Kidney (tissue), 14 donors: ENCODE data around the gene ZNHIT2. TPM values are rescaled to one million over a fixed set of nuclear protein-coding genes. Genes with fewer than 3 reads are reported as not detected.

Source experiments
- DNase-seq, 5 donors: peaks; one replicate each; pipeline ENCODE4 v3.0.0-alpha.2; 2013 to 2020
- FAIRE-seq: peaks from 2 replicates; lab custom pipeline; 2012; peaks lifted over from hg19 to GRCh38; lab: Jason Lieb, UNC
- H3K27ac ChIP-seq, 2 donors: one replicate each; pipeline ENCODE4 v1.7.0; 2013; ENCODE audit warnings: low read depth in 2 of 2, low read length in 2 of 2, inconsistent platforms in 1 of 2
- H3K27me3 ChIP-seq: one replicate; pipeline ENCODE4 v1.7.1; 2013; ENCODE audit warnings: low read length, inconsistent platforms; ENCODE audit not compliant: control insufficient read depth, insufficient read depth
- H3K36me3 ChIP-seq, 3 donors: one replicate each; pipeline versions ENCODE4 v1.7.0 to v1.7.1; 2013; ENCODE audit warnings: low read length in 3 of 3, control low read depth in 1 of 3, inconsistent platforms in 1 of 3; ENCODE audit not compliant: insufficient read depth in 3 of 3, control insufficient read depth in 2 of 3
- H3K4me1 ChIP-seq, 3 donors: one replicate each; pipeline versions ENCODE4 v1.7.0 to v1.7.1; 2013; ENCODE audit warnings: low read length in 3 of 3, inconsistent platforms in 1 of 3, low read depth in 1 of 3; ENCODE audit not compliant: control insufficient read depth in 2 of 3, insufficient read depth in 2 of 3
- H3K4me3 ChIP-seq, 3 donors: one replicate each; pipeline versions ENCODE4 v1.7.0 to v1.8.1; 2013; ENCODE audit warnings: low read length in 3 of 3, control low read depth in 1 of 3, inconsistent platforms in 1 of 3
- H3K9ac ChIP-seq, 3 donors: one replicate each; pipeline versions ENCODE4 v1.7.0 to v1.7.1; 2013; ENCODE audit warnings: low read length in 3 of 3, control low read depth in 1 of 3, inconsistent platforms in 1 of 3
- H3K9me3 ChIP-seq, 3 donors: one replicate each; pipeline versions ENCODE4 v1.7.0 to v1.7.1; 2013; ENCODE audit warnings: low read length in 3 of 3, control low read depth in 1 of 3, inconsistent platforms in 1 of 3; ENCODE audit not compliant: control insufficient read depth in 2 of 3, insufficient read depth in 1 of 3
- intact Hi-C: fragments of 100-400 bp; cut with DNase I; formaldehyde crosslinking; loops from one replicate; pipeline ENCODE4 v1.11.1; 2022
- polyA plus RNA-seq: library from polyadenylated mRNA; stranded (reverse); fragments of 350-450 nt; fragmentation: Illumina TruSeq; extraction: RNeasy Lipid Tissue Mini Kit (QIAGEN cat#74804); gene quantifications from one replicate; pipeline ENCODE4 v1.2.3, GENCODE V29; 2014; ENCODE audit warnings: low read depth, low replicate concordance; ENCODE audit not compliant: insufficient read depth
- total RNA-seq: library from RNA; stranded (reverse); fragmentation: NEBNext Ultra II Directional; extraction: Animal tissue kit (Norgen Biotek cat#: 25700); gene quantifications from one replicate; pipeline ENCODE4 v1.2.1, GENCODE V29; 2021
- TF ChIP-seq, protein P1 (sequence below): IDR thresholded peaks from 3 replicates; pipeline ENCODE4 v1.5.1; 2012; ENCODE audit warnings: mild to moderate bottlenecking, moderate library complexity, borderline replicate concordance; ENCODE audit not compliant: insufficient read depth; ENCODE audit errors: extremely low read depth
- donor health status: control.
- donor health status: control.
- donor health status: control.
- donor health status: control.
- donor health status: control.
- donor health status: DM: yes; HTN: yes; CAD: no.
- donor health status: Normal renal cell carcinoma (clear cell type).

Gene ZNHIT2
- total and polyA plus RNA-seq, 2 donors from 2014 or later, result 14.0 to 21.1 TPM

DNA sequence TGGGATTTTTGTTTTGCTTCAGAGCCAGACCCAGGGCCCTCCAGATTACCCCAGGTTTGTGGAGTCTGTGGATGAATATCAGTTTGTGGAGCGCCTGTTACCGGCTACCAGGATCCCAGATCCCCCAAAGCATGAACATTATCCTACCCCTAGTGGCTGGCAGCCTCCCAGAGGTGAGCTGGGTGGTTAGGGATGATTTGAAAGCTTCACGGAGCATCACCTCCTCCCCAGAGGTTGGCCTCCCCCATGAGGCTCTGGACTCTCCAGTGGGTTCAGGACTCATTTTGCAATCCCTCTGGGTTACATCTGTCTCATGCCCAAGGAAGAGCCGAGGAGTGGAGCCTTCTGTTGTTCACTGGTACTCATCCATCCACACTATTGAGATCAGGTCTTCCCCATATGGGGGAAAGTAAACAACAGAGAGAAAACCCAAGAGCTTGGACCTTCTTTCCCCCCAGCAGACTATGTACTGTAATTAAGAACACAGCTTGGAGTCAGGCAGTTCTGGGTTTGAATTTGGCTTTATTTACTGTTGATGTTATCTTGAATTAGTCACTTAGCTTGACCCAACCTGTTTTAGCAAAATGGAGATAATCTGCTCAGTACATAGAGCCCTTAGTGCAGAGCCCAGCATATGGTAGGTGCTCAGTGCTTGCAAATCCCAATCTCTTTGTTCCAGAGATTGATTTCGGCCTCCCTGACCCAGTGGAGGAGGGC is 7.1 kb upstream of the ZNHIT2 start:
- intact Hi-C loops, result no loop called here
- no peak overlapping the region for H3K9ac ChIP-seq
- no peaks in the 10 kb centered on the region for H3K9me3 ChIP-seq
- peak in 2 of 5 donors; percentile 5 to 12 for DNase-seq
- H3K4me3 ChIP-seq, result no peak overlapping the region
- TF ChIP-seq, protein P1, sequence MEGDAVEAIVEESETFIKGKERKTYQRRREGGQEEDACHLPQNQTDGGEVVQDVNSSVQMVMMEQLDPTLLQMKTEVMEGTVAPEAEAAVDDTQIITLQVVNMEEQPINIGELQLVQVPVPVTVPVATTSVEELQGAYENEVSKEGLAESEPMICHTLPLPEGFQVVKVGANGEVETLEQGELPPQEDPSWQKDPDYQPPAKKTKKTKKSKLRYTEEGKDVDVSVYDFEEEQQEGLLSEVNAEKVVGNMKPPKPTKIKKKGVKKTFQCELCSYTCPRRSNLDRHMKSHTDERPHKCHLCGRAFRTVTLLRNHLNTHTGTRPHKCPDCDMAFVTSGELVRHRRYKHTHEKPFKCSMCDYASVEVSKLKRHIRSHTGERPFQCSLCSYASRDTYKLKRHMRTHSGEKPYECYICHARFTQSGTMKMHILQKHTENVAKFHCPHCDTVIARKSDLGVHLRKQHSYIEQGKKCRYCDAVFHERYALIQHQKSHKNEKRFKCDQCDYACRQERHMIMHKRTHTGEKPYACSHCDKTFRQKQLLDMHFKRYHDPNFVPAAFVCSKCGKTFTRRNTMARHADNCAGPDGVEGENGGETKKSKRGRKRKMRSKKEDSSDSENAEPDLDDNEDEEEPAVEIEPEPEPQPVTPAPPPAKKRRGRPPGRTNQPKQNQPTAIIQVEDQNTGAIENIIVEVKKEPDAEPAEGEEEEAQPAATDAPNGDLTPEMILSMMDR, result no peak
- H3K27me3 ChIP-seq, result no peaks in the 10 kb centered on the region
- peaks cover 7 to 62% (median 28%) of the 10 kb centered on the region in 3 donors for H3K36me3 ChIP-seq
- no peak overlapping the region for H3K27ac ChIP-seq
- H3K4me1 ChIP-seq, result peaks cover 2 to 13% (median 11%) of the 10 kb centered on the region in 3 donors
- no peak for FAIRE-seq

DNA sequence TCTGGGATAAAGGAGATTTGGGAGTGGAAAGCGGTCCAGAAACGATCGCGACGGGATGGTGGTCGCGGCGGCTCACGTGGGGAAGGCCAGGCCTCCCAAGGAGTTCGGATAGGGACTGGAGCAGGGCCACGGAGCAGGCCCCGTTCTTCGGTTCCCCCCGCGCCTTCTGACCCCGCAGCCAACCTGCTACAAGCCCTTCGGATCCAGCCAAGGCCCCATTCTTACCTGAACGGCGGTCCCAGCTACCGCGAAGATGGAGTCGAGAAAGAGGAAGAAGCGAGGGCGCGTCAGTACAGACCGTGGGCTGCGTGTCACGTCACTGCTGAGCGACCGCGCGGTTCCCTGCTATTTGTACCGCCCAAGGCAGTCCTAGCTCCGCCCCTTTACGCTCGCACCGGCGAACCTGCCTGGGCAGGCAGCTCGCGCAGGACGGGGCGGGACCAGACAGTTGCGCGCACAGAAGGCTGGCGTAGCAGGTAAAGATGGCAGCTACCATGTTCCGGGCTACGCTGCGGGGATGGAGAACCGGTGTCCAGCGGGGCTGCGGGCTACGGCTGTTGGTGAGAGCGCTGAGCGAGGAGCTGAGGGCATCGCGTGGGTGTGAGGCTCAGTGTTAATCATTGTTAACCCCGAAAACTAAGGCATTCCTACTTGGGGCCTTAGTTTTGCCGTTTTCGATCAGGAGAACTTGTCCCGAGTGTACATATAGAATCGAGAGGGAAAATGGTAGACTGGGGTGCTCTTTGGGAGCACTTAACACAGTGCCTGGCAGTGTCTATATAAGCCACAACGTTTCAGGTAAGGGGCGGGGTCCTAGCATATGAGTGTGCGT is 4.6 kb upstream of the ZNHIT2 start, which contains the start of the genes FAU and MRPL49:
Gene FAU, minus strand, starts transcription at position 270 of the 832 bp plus-strand sequence. CDS start 321 bp downstream, outside the sequence.
Gene MRPL49, plus strand, starts transcription at position 457 of the 832 bp plus-strand sequence. Its CDS starts 26 bp downstream, at position 483.
- Histone ChIP-seq H3K4me1 (peaks cover 2 to 13% (median 11%) of the 10 kb centered on the region in 3 donors), H3K27ac (peak within 1 kb of the TSS; percentile 90 to 96), H3K36me3 (peaks cover 2 to 43% (median 23%) of the 10 kb centered on the region in 3 donors), H3K9ac (peak within 1 kb of the TSS; percentile 97 to 99 (median 99)), H3K27me3 (no peaks in the 10 kb centered on the region), H3K9me3 (no peaks in the 10 kb centered on the region), H3K4me3 (peak within 1 kb of the TSS; percentile 93 to 99 (median 98))
- peak; percentile 98 to 99 (median 99) for DNase-seq
- FAIRE-seq, result peak; percentile 67
- intact Hi-C loops, result no loop called here
- TF ChIP-seq, protein P1, result no peak

DNA sequence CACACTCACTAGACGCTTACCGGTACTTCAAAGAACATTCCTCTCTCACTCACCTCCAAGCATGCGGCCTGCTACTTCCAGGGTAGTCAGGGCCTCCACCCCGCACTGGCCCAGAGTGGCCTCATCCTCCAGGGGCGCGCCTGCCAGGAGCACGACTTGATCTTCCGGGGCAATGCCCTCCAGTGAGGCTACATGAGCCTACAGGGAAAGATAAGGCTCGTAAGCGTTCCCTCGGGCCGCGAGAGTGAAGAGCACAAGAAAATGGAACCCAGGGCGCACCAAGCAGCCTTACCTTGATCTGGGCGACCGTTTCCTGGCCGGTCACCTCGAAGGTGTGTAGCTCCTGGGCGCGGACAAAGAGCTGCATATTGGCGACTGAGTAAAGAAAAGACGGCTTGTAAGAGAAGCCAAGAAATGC is 4.0 kb upstream of the ZNHIT2 start:
- intact Hi-C loops, result no loop called here

More for the DNA sequence above, 4.0 kb upstream of the ZNHIT2 start:
- peak overlapping the region; percentile 90 to 96 for H3K27ac ChIP-seq
- no peaks in the 10 kb centered on the region for H3K9me3 ChIP-seq
- H3K36me3 ChIP-seq, result peaks cover 2 to 37% (median 19%) of the 10 kb centered on the region in 3 donors
- TF ChIP-seq, protein P1, result no peak
- DNase-seq (peak in 4 of 5 donors; percentile 4 to 70 (median 42)), FAIRE-seq (no peak)
- peak overlapping the region; percentile 97 to 99 (median 99) for H3K9ac ChIP-seq
- peaks cover 2 to 15% (median 11%) of the 10 kb centered on the region in 3 donors for H3K4me1 ChIP-seq
- peak overlapping the region; percentile 93 to 99 (median 98) for H3K4me3 ChIP-seq
- no peaks in the 10 kb centered on the region for H3K27me3 ChIP-seq
